Omental fat pad (tissue), 4 donors: ENCODE results near the gene ABCD4. TPM values are rescaled to one million over a fixed set of nuclear protein-coding genes. Genes with fewer than 3 reads are reported as not detected.

Experiments
- ATAC-seq: fragments of 150-250 bp; one replicate; pipeline ENCODE4 v1.9.1; 2016; ENCODE audit warnings: mild to moderate bottlenecking, moderate library complexity; ENCODE audit not compliant: low FRiP score
- DNase-seq: peaks from one replicate; pipeline ENCODE4 v3.0.0-alpha.2; 2019; ENCODE audit warnings: low spot score
- CTCF ChIP-seq, 3 donors: fragments of 450-650 bp; IDR thresholded peaks; one replicate each; pipeline ENCODE4 v1.5.1; 2016 to 2017; ENCODE audit warnings: antibody characterized with exemption in 3 of 3, mild to moderate bottlenecking in 3 of 3, moderate library complexity in 2 of 3
- total RNA-seq, 4 donors: library from RNA; depleted of rRNA; stranded (reverse); fragments of >200 nt; gene quantifications; one replicate each; pipeline ENCODE4 v1.1.0, GENCODE V29; 2016

The ABCD4 gene
- 10 to 100 TPM; 28.2 to 62.1 (median 48.3) TPM for total RNA-seq

DNA sequence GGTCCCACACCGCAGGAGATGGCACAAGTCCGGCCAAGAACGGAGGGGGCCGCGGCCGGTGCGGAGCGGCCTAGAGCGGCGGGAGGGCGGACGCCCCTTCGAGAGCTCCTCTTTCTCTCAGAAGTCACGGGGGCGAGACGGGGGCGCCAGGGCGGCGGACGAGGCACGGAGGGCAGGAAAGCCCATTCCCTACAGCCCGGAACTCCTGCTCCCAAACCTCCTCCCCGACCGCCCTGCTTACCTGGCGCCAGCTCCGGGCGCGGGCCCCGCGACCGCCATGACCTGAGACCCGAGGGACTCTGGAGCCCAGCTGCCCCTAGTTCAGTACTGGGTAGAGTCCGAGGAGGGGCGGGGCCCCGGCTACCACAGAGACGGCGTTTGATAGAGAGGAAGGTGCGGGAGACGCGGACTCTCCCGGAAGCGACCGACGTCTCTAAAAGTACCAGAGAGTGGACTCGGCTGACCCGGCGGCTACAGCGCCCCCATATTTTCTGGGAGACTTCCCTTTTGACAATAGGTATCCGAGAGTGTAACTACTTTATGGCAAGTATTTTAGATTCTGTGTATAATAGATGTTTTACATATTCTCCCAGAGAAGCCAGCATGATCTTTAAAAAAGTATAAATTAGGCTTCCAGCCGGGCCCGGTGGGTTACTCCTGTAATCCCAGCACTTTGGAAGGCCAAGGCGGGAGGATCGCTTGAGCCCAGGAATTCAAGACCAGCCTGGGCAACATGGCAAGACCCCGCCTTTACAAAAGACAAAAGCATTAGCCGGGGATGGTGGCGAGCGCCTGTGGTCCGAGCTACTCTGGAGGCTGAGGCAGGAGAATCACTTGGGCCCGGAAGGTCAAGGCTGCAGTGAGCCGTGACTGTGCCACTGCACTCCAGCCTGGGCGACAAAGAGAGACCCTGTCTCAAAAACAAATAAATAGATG lies at the start of gene ABCD4:
Gene ABCD4, minus strand, starts transcription at position 301 of the 936 bp plus-strand sequence. Its CDS starts 22 bp downstream, at position 279.
- no peak for TF ChIP-seq CTCF (IDR thresholded peaks at IDR 0.05)
- ATAC-seq (peak; percentile 97), DNase-seq (peak; percentile 89)

GRCh38 chr14:74350928-74351323 lies 48.2 kb upstream of the ABCD4 start:
- TF ChIP-seq CTCF (IDR thresholded peaks at IDR 0.05), result no peak
- DNase-seq (no peak), ATAC-seq (no peak)

DNA sequence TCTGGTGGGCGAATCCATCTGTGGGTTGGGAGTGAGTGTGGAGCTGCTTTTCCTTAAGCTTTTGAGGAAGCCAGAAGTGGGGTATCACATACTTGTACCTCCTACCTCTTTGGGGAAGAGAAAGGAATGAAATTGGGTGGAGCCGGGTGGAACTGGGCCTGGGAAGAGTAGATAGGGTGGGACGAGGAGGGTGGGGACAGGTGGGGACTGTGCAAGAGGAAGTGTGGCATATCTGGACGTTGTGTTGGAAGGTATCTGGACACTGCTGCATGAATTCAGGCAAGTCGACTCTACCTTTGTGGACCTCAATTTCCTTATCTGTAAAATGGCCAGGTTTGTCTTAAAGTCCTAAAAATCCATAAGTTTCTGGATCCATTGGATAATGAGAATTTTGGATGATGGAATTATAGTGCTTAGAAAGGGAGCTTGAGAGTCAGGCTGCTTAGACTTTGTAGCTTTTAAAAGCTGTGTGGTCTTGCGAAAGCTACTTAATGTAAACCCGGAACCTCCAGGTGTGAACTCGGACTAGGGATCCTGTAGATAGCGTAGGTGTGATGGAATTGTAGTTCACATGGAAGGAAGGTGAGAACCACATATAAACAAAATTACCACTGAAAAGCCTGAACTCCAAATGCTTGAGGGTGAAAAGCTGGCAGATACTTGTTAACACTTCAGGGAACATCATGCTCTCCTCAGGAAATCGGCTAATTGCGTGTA lies 47.6 kb upstream of the ABCD4 start:
- DNase-seq, result no peak
- TF ChIP-seq CTCF (IDR thresholded peaks at IDR 0.05), result no peak
- ATAC-seq, result no peak

DNA sequence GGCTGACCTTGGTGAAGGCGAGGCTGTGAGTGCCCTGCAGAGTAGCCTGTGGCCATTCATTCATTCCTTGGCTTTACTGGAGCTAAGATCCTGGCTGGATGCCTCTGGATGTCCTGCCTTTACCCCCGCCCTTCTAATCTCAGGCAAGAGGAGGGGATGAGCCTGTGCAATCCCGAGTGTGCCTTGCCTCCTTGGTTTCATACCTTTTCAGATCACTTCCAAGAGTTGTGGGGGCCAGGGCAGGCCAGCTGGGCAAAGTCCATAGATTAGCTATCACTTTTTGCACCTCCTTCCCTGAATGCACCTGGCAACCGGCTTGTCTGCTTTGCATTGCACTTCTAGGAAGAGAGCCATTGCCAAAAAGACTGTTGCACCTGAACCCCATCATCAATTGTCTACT lies 47.0 kb upstream of the ABCD4 start:
- no peak for ATAC-seq
- no peak for TF ChIP-seq CTCF (IDR thresholded peaks at IDR 0.05)
- DNase-seq, result no peak

DNA sequence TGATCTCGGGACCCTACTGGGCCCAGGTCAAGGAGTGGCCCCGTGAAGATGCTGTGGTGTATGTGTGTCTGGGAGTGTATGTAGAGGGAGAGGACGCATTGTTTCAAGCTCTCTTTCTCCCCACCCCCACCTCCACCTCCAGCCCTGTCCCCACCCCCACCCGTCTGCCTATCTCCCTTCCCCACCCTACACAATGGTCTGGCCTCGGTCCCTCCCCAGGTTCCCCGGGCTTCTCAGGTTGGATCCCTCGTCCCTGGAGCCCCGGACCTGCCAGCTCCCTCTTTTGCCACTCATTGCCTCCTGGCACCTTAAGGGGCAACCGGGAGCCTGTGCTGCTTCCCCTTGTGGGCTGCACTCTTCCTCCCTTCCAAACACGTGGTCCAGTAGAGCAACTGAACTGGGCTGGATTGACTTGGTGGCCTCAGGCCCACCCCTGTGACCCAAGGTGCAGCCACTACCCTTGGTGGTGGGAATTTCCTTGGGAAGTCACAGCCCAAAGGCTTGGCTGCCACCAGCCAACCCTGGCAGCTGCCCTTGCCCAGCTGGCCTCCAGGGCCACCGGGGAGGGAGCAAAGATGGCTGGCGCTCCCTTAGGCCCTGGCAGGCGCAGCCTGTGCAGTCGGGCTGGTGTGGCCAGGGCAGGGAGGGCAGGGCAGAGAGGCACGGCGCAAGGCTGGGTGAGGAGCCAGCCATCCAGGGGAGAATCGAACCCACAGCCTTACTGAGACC lies 46.2 kb upstream of the ABCD4 start:
- no peak for TF ChIP-seq CTCF (IDR thresholded peaks at IDR 0.05)
- DNase-seq, result no peak
- no peak for ATAC-seq

DNA sequence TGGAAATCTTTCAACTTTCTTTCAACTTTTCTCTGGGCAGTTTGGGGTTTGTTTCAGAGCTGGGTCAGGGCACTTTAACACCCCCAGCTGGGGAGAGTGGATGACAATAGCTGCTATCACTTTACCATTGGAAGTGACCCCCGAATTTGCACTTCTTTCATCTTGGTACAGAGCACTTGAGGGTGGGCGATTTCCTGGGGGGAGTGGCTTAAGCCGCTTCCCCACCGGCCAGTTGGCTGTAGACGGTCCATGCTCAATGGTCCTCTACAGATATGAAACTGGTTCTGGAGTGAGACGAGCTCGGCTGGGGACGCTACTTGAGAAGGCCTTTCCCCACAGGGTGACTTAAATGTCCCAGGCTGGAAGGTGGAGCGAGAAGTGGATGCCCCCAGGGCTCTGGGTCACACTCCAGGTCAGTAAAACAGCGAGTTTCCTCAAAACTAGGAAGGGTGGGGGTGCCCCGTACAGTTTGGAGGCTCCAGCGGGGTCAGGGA lies 45.6 kb upstream of the ABCD4 start, which contains the start of gene VRTN:
Gene VRTN, plus strand, starts transcription at position 231 of the 494 bp plus-strand sequence. CDS start 8,313 bp downstream, outside the sequence.
- no peak for TF ChIP-seq CTCF (IDR thresholded peaks at IDR 0.05)
- no peak for DNase-seq
- no peak for ATAC-seq
